HEK293 (cell line): Measurements from ENCODE around the gene SKP2.
"Not testable (repeated sequence)": the region's sequence is repeated elsewhere in the genome, so short reads cannot be mapped to it uniquely, and the experiment has no call there.

Experiments
- CTCF ChIA-PET: fragments of 350-600 bp; formaldehyde crosslinking; extraction: SDS; loops from one replicate; lab custom pipeline; 2021; ENCODE audit warnings: antibody characterized with exemption; lab: Yijun Ruan, JAX
- POLR2A ChIA-PET: fragments of 300-600 bp; formaldehyde crosslinking; extraction: SDS; loops from one replicate; lab custom pipeline; 2020; ENCODE audit warnings: antibody characterized with exemption, inconsistent platforms; lab: Yijun Ruan, JAX
- H3K27ac ChIP-seq: fragments of 200-500 bp; sonication (Bioruptor generic); 2 replicates; pipeline ENCODE4 v1.5.1; 2014; ENCODE audit warnings: low read depth, low read length, control low read depth, inconsistent platforms; ENCODE audit errors: extremely low read depth
- H3K36me3 ChIP-seq, 2 experiments: fragments of 200-500 bp in 1 of 2; sonication (Bioruptor generic) in 1 of 2; 1 replicate in 1 of 2; 2 replicates in 1 of 2; pipeline ENCODE4 v1.5.1; 2014 to 2017; ENCODE audit warnings: inconsistent platforms in 2 of 2, low read length in 2 of 2; ENCODE audit not compliant: control insufficient read depth in 2 of 2, insufficient read depth in 1 of 2
- H3K4me1 ChIP-seq: fragments of 200-500 bp; sonication (Bioruptor generic); 2 replicates; pipeline ENCODE4 v1.5.1; 2014; ENCODE audit warnings: mild to moderate bottlenecking, low read length, inconsistent platforms; ENCODE audit not compliant: control insufficient read depth, insufficient read depth
- H3K4me3 ChIP-seq: 2 replicates; pipeline ENCODE4 v1.5.1; 2011; ENCODE audit warnings: low read depth, mild to moderate bottlenecking, control low read depth, low read length, moderate library complexity
- H3K9me3 ChIP-seq: fragments of 200-500 bp; sonication (Bioruptor generic); 2 replicates; pipeline ENCODE4 v1.5.1; 2014; ENCODE audit warnings: low read depth, low read length, inconsistent platforms; ENCODE audit not compliant: control insufficient read depth, insufficient read depth
- GFI1B ChIP-seq: fragments of 450-650 bp; formaldehyde crosslinking; IDR thresholded peaks from 2 replicates; pipeline ENCODE4 v1.5.1; 2016; ENCODE audit warnings: missing biosample characterization, missing genetic modification characterization
- GLI2 ChIP-seq: fragments of 450-650 bp; formaldehyde crosslinking; IDR thresholded peaks from 2 replicates; pipeline ENCODE4; 2017; ENCODE audit warnings: missing biosample characterization, missing genetic modification characterization, low read depth, borderline replicate concordance
- MEIS1 ChIP-seq: sonication (generic); formaldehyde crosslinking; IDR thresholded peaks from 2 replicates; pipeline ENCODE4 v1.8.1; 2022; ENCODE audit warnings: missing genetic modification reagents, mild to moderate bottlenecking, borderline replicate concordance
- REPIN1 ChIP-seq: fragments of 450-650 bp; formaldehyde crosslinking; IDR thresholded peaks from 2 replicates; pipeline ENCODE4 v1.5.1; 2017; ENCODE audit warnings: missing biosample characterization, missing genetic modification characterization, low read depth
- ZBTB44 ChIP-seq: fragments of 450-650 bp; IDR thresholded peaks from 2 replicates; pipeline ENCODE4 v1.5.1; 2018; ENCODE audit warnings: missing biosample characterization, mild to moderate bottlenecking, missing genetic modification characterization
- ZFP69B ChIP-seq: fragments of 450-650 bp; formaldehyde crosslinking; IDR thresholded peaks from 2 replicates; pipeline ENCODE4 v1.5.1; 2016; ENCODE audit warnings: missing biosample characterization, missing genetic modification characterization
- ZNF146 ChIP-seq: fragments of 450-650 bp; formaldehyde crosslinking; IDR thresholded peaks from 2 replicates; pipeline ENCODE4 v1.5.1; 2016; ENCODE audit warnings: missing biosample characterization, missing genetic modification characterization
- ZNF175 ChIP-seq: fragments of 450-650 bp; formaldehyde crosslinking; IDR thresholded peaks from 2 replicates; pipeline ENCODE4 v1.5.1; 2016; ENCODE audit warnings: missing biosample characterization, missing genetic modification characterization
- ZNF366 ChIP-seq: fragments of 450-650 bp; formaldehyde crosslinking; conservative IDR thresholded peaks from 2 replicates; pipeline ENCODE4 v1.5.1; 2016; ENCODE audit warnings: missing biosample characterization, missing genetic modification characterization
- ZNF37A ChIP-seq: fragments of 450-650 bp; IDR thresholded peaks from 2 replicates; pipeline ENCODE4 v1.5.1; 2018; ENCODE audit warnings: missing biosample characterization, missing genetic modification characterization
- ZNF433 ChIP-seq: fragments of 450-650 bp; formaldehyde crosslinking; IDR thresholded peaks from 2 replicates; pipeline ENCODE4 v1.5.1; 2016; ENCODE audit warnings: missing biosample characterization, missing genetic modification characterization, low read depth
- ZNF513 ChIP-seq: fragments of 450-650 bp; IDR thresholded peaks from 2 replicates; pipeline ENCODE4 v1.5.1; 2018; ENCODE audit warnings: missing biosample characterization, missing genetic modification characterization
- ZNF529 ChIP-seq: fragments of 450-650 bp; formaldehyde crosslinking; IDR thresholded peaks from 2 replicates; pipeline ENCODE4 v1.5.1; 2017; ENCODE audit warnings: missing genetic modification characterization, missing biosample characterization; ENCODE audit not compliant: insufficient replicate concordance
- ZNF530 ChIP-seq: fragments of 450-650 bp; formaldehyde crosslinking; IDR thresholded peaks from 2 replicates; pipeline ENCODE4 v1.5.1; 2016; ENCODE audit warnings: low read depth, missing biosample characterization, missing genetic modification characterization
- ZNF560 ChIP-seq: fragments of 450-650 bp; formaldehyde crosslinking; IDR thresholded peaks from 2 replicates; pipeline ENCODE4 v1.5.1; 2017; ENCODE audit warnings: missing biosample characterization, missing genetic modification characterization, borderline replicate concordance
- ZNF561 ChIP-seq: fragments of 450-650 bp; IDR thresholded peaks from 2 replicates; pipeline ENCODE4 v1.5.1; 2018; ENCODE audit warnings: missing biosample characterization, missing genetic modification characterization, borderline replicate concordance
- ZNF600 ChIP-seq: fragments of 450-650 bp; formaldehyde crosslinking; IDR thresholded peaks from 2 replicates; pipeline ENCODE4 v1.5.1; 2016; ENCODE audit warnings: missing biosample characterization, missing genetic modification characterization
- ZNF792 ChIP-seq: fragments of 450-650 bp; formaldehyde crosslinking; IDR thresholded peaks from 2 replicates; pipeline ENCODE4 v1.5.1; 2016; ENCODE audit warnings: missing biosample characterization, missing genetic modification characterization
- TF ChIP-seq, protein P1 (sequence below): fragments of 450-650 bp; formaldehyde crosslinking; IDR thresholded peaks from 2 replicates; pipeline ENCODE4 v1.5.1; 2016; ENCODE audit warnings: missing biosample characterization, missing genetic modification characterization

SKP2 gene

GRCh38 chr5:36198281-36198680 lies 46.4 kb downstream of the SKP2 start:
- no peak for TF ChIP-seq GLI2 (tag by site-specific recombination)
- TF ChIP-seq ZNF561, result no peak
- TF ChIP-seq REPIN1 (tag by site-specific recombination), result no peak
- no peak for TF ChIP-seq ZNF560 (tag by site-specific recombination)
- TF ChIP-seq ZNF175 (tag by site-specific recombination), result no peak
- no peak for TF ChIP-seq ZNF146
- no peak for TF ChIP-seq ZFP69B (tag by site-specific recombination)
- no peak for TF ChIP-seq ZNF530 (tag by site-specific recombination)
- no peak for TF ChIP-seq ZNF529 (tag by site-specific recombination)
- TF ChIP-seq ZNF433 (tag by site-specific recombination), result no peak
- TF ChIP-seq, protein P1, sequence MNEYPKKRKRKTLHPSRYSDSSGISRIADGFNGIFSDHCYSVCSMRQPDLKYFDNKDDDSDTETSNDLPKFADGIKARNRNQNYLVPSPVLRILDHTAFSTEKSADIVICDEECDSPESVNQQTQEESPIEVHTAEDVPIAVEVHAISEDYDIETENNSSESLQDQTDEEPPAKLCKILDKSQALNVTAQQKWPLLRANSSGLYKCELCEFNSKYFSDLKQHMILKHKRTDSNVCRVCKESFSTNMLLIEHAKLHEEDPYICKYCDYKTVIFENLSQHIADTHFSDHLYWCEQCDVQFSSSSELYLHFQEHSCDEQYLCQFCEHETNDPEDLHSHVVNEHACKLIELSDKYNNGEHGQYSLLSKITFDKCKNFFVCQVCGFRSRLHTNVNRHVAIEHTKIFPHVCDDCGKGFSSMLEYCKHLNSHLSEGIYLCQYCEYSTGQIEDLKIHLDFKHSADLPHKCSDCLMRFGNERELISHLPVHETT (tag by site-specific recombination), result no peak
- TF ChIP-seq ZNF366 (tag by site-specific recombination), result no peak
- no peak for TF ChIP-seq ZNF37A (tag by site-specific recombination)
- TF ChIP-seq ZNF513 (tag by site-specific recombination), result no peak
- TF ChIP-seq ZBTB44 (tag by site-specific recombination), result no peak
- no peak for TF ChIP-seq MEIS1 (CRISPR knock-in tag)
- no peak for TF ChIP-seq GFI1B (tag by site-specific recombination)
- TF ChIP-seq ZNF792 (tag by site-specific recombination), result no peak
- TF ChIP-seq ZNF600 (tag by site-specific recombination), result no peak
- Histone ChIP-seq H3K36me3 (peaks cover 51 to 58% of the 10 kb centered on the region in 2 experiments), H3K4me1 (no peaks in the 10 kb centered on the region), H3K9me3 (no peaks in the 10 kb centered on the region), H3K4me3 (no peak overlapping the region), H3K27ac (no peak overlapping the region)
- POLR2A ChIA-PET, result no interaction called here
- CTCF ChIA-PET, result interaction anchor here (1.6 to 2.6 kb wide), 2 partner anchors 20 to 22 kb away, joined by 4 to 8 read pairs; no protein-coding TSS in a partner anchor

- POLR2A ChIA-PET, result interaction anchor here (1.0 kb wide), 1 partner anchor 43 kb away, joined by 4 read pairs; the partner anchor contains the start of gene NADK2
- CTCF ChIA-PET, result interaction anchor here (1.6 to 2.6 kb wide), 2 partner anchors 21 to 22 kb away, joined by 4 to 8 read pairs; no protein-coding TSS in a partner anchor
- H3K4me3 ChIP-seq, H3K9me3 ChIP-seq, H3K27ac ChIP-seq, H3K4me1 ChIP-seq: not testable (repeated sequence)
- H3K36me3 ChIP-seq, result peaks cover 49 to 53% of the 10 kb centered on the region in 2 experiments
Measured at GRCh38 chr5:36198783-36199182, 46.9 kb downstream of the SKP2 start.
